Stimulated activated naive CD4-positive, alpha-beta T cell treated with Interleukin-2 at 50 U/mL for 16 hours (primary cell): ENCODE results near the gene RPL32.
"Not testable (repeated sequence)": the region's sequence is repeated elsewhere in the genome, so short reads cannot be mapped to it uniquely, and the experiment has no call there.

Source experiments
- DNase-seq: peaks from one replicate; lab custom pipeline; 2025; lab: John Stamatoyannopoulos, UW

Gene RPL32

DNA sequence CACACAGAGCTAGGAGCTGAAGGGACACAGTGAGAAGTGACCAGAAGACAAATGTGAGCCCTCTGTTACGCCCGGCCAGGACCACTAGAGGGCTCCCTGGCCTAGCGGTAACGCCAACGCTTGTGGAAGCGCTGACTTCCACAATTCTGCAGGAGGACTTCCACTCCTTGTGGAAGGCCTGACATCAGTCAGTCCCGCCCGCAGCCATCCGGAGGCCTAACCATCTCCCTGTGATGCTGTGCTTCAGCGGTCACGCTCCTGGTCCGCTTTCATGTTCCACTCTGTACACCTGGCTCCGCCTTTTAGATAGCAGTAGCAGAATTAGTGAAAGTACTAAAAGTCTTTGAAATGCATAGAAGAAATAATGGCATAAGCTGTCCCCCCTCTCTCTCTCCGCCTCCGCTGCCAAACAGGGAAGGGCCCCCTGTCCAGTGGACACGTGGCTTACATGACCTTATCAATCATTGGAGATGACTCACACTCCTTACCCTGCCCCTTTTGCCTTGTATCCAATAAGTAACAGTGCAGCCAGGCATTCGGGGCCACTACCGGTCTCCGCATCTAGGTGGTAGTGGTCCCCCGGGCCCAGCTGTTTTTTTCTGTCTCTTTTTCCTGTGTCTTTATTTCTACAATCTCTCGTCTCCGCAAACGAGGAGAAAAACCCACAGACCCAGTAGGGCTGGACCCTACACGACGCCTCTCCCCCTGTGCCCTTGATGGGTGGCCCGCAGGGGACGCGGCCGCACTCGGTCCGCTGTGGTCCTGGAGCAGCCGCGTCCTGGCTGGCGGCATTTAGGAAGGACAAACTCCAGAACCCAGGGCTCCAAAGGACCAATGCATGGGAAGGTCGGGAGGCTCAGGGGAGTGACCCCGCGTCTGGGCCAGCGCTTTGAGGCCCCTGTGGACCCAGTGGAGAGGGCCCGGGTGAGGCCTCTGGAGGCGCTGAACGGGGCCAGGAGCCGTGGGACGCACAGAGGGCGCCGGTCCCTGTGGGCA is 27.0 kb upstream of the RPL32 start:
- peak; percentile 52 for DNase-seq

DNA sequence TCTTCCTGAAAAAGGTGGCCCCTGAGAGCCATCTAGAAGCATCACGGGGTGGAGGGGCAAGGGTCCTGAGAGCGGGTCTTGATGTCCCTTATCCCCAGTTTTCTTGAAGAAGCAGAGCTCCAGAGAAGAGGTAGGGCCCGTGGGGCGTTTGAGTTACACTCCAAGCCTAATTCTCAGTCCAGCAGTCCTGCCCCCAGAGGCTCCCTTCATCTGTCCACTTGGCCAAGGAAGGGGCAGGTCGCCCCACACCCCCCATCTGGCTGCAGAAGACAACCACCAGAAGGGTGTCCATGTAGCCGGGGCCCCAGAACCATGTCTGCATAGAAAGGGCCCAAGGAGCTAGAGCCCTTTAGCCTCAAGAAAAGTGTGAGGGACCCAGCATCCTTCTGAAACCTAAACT is 25.5 kb upstream of the RPL32 start:
- DNase-seq: no peak

DNA sequence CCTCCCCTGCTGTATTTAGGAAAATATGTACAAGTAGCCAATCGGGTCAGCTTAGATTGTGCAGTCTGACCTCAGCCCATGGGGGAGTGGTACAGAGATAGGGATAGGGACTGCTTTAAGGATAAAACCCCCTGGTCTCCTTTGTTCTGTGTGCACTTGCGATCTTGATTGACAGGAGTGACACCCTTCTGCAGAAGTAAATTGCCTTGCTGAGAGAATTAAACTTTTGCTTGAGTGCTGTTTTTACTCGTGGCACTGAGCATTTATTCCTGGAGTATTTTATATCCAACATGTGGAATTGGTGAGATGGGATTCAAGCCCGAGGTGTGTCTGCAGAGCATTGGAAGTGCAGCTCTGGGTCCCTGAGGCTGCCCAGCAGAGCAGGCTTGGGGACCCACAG is 23.9 kb upstream of the RPL32 start:
- no peak for DNase-seq

DNA sequence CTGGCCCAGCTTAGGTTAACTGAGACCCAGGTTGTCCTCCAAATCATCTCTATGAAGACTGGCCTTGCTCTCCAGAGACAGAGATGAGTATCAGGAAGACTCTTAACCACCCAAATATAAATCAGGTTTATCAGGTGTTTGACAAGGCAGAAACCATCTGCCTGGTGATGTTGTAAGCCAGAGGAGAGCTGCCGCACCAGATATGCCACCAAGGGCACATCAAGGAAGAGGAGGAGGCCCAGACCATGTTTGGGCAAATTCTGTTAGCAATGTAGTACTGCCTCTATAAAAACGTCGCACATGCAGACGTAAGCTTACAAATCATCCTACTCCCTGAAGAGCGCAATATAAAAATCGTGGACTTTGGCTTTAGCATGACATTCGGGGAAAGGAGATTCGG is 21.0 kb upstream of the RPL32 start:
- DNase-seq: no peak

DNA sequence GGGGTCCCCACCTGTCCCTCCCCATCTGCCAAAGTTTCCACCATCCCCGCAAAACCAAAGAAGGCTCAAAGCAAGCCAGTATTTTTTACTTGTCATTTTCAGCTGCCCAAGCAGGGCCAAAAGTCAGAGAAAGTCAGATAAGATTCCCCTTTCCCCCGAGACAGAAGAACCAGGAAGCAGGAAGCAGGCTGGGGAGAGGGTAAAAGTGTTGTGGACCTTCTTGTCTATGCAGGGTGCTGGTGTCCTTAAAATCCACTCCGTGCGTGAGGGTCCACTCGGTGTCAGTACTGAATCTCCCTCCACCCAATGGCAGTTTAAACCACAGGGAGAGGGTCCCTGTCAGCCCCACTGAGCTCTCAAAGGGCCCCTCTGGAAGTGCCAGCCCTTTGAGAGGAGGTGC is 20.2 kb upstream of the RPL32 start:
- no peak for DNase-seq

DNA sequence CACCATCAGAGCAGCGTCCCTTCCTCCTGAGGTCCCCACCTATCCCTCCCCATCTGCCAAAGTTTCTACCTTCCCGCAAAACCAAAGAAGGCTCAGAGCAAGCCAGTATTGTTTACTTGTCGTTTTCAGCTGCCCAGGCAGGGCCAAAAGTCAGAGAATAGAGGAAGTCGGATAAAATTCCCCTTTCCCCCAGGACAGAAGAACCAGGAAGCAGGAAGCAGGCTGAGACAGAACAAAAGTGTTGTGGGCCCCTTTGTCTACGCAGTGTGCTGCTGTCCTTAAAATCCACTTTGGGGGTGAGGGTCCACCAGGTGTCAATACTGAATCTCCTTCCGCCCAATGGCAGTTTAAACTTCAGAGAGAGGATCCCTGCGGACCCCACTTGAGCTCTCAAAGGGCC is 18.5 kb upstream of the RPL32 start:
- DNase-seq: no peak

DNA sequence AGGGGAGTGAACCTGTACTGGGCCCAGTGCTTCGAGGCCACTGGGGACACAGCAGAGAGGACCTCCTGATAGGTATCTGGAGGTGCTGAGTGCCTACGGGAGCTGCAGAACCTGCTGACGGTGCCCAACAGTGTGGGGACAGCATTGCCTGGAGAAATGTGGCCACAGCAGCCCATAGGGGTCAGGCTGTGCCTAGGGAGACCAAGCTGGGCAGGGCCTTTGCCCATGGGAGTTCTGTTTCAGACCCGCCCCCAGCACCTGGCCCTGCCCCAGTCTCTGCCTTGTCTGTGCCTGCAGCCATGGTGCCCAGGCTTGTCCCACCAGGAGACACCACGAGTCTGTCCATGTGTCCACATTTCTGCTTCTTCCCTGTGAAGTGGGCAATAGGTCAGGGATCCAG is 15.3 kb upstream of the RPL32 start:
- DNase-seq: no peak

DNA sequence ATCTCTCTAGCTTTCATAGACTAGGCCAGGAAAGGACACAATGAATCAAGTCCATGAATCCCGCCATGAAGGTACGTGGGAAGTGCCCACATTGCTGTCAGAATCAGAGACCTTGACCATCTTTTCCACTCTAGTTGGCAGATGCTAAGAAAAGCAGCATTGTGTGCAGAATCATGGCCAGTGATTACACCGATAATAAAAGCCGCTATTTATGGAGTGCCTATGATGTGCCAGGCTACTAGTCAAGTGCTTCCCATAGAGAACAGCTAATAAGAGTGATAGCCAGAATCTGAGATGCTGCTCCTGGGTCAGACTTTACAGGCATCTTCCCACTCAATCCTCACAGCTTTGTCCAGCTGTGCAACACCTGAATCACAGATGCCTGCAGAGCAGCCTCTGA is 13.2 kb upstream of the RPL32 start:
- no peak for DNase-seq

DNA sequence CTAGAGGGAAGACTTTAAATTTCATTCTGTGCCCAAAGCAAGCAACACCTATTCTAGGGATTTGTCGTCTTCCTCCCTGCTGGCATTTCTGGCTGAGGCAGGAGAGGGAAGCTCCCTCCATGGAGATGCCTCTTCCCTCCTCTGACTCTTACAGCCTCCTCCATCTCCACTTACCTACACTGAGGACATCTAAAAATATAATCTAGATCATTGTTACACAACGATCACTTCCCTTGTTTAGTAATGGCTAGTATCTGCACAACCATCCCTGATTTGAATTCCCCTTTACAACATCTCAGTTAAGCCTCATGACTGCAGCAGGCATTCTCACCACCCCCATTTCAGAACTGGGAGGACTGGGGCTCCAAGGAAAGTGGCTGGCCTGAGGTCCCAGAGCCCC is 12.5 kb upstream of the RPL32 start:
- DNase-seq: not testable (repeated sequence)

DNA sequence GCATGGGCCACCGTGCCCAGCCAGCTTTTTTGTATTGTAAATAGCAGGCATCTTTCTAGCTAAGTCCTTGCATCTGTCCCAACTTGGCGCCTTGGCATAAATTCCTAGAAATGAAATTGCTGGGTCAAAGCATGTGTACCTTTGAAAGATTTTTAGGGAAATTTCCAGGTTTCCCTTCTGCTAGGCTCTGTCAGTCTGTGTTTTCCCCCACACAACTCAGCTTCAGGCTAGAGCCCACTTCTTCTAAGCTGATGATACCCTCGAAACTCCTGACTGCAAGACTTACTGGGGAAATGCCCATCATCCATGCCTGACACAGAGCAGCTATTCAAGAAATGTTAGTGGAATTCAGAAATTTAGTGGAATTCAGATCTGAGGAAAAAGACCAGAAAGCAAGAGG is 10.8 kb upstream of the RPL32 start:
- DNase-seq: no peak

DNA sequence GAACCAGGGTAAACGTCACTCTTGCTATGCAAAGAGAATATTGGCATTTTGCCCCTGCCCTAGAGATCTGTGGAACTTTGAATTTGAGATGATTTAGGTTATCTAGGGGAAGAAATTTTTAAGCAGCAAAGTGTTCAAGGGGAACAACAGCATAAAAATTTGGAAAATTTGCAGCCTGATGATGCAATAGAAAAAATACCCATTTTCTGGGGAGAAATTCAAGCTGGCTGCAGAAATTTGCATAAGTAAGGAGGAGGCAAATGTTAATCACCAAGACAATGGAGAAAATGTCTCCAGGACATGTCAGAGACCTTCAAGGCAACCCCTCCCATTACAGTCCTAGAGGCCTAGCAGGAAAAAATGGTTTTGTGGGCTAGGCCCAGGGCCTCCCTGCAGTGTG is 4.4 kb upstream of the RPL32 start:
- DNase-seq: no peak

DNA sequence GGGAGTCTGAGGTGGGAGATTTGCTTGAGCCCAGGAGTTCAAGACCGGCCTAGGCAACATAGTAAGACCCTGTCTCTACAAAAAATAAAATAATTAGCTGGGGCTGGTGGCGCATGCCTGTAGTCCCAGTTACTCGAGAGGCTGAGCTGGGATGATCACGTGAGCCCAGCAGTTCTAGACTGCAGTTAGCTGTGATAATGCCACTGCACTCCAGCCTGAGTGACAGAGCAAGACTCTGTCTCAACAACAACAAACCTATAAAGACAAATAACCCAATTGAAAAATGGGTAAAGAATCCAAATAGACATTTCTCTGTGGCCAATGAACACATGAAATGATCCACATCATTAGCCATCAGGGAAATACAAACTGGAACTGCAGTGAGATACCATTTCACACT is 1.1 kb upstream of the RPL32 start:
- DNase-seq: no peak

DNA sequence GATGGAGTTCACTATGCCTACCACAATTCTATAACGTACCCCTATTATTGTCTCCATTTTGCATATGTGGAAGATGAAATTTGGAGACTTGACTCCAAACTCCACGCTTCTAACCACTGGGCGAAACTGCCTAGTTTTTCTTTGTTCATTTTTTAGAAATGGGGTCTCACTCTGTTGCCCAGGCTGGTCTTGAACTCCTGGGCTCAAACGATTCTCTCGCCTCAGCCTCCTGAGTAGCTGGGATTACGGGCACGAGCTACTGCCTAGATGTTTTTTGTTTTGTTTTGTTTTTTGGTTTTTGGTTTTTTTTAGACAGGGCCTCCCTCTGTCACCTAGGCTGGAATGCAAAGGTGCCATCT is 584 bp upstream of the RPL32 start:
- no peak for DNase-seq

DNA sequence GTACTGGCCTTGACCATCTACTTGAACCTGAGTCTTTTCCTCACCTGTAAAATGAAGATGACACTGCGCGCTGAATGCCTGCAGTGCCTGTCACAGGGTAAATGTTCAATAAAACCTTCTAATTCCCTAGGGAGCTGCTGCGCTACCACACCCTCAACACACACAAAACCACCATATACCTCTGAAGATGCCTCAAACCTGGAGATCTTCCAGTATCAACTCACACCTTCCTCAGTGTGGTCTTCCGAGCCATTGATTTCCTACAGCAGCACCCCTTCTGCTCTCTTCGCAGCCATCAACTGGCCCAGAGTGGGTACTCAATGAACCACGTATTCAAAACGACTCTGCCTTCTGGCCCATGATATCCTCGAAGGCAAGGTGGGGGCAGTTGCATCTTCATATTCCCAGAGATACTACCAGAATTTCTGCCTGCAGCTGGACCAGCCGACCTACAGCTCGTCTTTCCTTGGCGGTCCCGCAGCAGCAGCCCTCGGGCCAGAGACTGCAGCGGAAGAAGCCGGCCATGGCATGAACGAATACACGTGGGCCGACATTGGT is 695 bp downstream of the RPL32 start:
- no peak for DNase-seq

DNA sequence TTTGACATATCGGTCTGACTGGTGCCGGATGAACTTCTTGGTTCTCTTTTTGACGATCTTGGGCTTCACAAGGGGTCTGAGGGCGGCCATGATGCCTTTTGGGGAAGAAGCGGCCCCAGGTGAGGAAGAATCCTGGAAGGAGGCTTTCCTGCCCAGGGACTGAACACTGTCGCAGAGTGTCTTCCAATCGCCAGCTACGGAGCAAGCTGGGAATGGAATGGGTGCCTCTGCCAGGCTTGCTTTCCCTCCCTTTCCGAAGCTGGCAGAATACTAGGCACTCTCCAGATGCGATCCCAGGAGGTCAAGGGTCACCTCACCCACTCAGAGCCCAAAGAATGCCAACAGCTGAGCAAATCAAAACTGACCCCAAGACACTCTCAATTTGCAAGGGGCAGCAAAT is 1.2 kb downstream of the RPL32 start:
- not testable (repeated sequence) for DNase-seq

DNA sequence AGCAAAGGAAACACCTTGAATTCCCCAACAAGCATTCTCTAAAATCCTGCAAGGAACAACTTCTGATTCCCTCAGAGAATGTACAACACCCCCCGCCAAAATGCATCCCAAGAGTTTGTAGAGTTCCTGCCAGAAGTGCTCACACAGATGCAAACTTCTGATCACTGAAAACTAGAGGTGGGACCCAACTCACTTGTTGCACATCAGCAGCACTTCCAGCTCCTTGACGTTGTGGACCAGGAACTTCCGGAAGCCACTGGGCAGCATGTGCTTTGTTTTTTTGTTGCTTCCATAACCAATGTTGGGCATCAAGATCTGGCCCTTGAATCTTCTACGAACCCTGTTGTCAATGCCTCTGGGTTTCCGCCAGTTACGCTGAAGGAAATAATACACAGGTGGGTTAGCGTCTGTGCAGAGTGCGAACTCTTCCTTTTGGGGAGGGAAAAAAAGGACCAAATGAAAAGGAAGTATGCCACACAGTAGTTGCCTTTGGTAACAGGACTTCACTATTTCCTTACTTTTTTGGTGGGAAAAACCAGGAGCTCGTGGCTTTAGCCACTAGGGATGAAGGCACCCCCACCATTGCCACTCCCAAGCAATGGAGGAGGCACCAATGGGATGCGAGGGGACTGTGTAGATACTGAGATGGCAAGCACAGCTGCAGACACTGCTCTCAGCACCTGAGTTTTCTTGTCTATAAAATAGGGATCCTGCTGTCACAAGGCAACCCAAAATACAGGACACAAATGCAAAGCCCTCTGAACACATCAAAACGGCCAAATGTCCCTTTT is 2.0 kb downstream of the RPL32 start:
- no peak for DNase-seq

DNA sequence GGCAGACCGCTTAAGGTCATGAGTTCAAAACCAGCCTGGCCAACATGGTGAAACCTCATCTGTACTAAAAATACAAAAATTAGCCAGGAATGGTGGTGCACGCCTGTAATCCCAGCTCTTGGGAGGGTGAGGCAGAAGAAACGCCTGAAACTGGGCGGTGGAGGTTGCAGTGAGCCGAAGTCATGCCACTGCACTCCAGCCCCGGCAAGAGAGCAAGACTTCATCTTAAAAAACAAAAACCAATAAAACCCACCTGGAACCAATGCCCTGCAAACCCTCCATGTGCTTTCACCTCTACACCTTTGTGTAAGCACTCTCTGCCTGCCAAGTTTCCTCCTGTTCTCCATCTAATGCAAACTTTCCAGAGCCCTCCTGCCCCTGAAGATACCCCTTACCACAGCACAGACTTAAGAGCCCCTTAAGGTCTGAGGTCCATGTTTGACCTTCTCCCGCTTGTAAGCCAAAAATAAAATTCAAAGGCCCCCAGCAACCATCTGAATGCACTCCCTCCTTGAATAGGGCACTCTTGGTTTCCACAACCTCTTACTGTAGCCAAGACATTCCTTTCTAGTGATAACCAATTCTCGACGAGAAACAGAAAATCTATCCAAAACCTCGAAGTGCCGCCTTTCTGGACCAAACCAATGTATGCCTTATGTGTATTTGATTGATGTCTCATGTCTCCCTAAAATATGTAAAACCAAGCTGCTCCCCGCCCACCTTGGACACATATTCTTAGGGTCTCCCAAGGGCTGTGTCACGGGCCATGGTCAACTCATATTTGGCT is 3.0 kb downstream of the RPL32 start:
- DNase-seq: no peak

DNA sequence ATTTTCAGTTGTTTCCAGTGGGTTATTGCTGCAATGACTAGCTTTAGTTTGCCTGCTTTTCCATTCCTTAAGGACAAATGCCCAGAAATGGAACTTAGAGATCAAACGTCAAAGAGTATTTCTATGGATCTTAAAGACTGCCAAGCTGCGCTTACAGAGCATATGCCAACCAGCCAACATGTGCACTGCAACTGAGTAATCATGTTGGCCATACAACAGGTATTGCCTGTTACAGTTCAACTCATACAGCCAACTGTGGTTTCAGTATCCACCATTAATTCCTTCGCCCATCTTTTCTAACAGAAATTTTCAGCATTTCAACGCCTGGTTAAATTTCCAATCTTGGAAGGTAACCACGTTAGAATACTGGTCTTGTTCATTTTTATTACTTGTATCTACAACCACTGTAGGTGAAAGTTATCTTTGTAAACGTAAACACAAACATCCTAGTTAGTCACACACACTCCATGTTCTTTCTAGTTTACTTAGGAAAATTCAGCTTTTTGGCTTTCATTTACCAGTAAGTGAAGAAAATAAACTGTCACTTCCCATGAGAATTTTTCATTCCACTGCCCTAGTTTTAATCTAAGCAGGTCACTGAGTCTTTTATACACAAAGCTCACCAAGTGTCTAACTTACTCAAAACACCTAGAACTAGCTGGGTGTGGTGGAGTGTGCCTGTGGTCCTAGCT is 3.9 kb downstream of the RPL32 start:
- DNase-seq: no peak

DNA sequence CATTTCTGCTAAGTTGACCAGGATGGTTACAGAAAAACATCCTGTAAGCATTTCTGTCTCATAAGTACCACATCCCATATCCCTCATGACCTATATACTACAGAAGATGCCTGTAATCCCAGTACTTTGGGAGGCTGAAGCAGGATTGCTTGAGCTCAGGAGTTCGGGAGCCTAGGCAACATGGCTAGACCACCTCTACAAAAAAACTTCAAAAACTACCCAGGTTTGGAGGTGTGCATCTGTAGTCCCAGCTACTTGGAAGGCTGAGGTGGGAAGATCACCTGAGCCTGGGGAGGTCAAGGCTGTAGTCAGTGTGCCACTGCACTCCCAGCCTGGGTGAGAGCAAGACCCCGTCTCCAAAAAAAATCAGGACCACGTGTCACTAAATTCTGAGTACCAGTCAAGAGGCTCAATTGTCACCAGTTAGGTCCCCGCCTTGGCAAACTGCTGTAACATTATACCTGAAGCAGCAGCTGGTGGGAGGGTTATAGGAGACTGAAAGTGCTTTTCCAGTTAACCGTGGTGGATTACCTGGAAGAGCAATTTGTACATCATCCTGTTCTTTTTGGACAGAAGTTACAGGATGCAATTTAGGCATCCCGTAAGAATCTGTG is 6.2 kb downstream of the RPL32 start:
- DNase-seq: no peak

DNA sequence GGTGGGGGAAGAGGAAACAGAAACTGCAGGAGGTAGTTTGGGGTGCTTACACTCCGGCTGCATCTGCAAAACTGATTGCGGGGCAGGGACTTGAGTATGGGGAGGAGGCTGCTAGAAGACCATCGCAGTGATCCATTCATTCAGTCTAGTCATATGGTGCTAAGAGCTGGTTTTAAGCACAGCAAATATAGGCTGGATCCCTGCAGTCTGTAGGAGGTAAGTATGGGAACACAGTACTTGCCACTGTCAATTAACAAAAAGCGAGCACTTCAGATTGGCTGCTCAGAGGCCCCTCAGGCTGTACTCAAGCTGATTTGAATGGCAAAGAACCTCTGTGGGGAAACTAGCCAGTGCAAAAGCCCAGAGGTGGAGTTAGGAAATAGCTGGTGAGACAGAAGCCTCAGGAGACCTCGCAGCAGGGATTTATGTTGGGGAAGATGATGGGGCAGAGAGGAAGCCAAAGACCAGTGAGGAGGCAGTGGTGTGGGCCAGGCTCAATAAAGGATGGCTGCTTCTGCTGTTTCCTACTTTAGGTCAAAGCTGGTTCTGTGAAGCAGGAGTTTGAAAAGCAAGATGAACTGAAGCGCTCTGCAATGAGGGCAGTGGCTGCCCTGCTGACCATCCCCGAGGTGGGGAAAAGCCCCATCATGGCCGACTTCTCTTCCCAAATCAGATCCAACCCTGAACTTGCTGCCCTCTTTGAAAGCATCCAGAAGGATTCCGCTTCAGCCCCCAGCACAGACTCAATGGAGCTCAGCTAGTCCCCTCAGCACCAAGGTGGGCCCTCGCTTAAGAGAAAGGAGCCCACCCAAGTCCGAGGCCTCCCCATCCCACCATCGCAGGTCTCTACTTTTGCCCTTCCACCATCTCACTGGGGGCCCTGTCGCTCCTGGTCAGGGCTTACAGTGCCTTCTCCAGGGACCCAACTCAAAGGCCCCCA is 7.9 kb downstream of the RPL32 start:
- no peak for DNase-seq
